PC-3 (cell line): ENCODE results near the gene HLF. TPM values are rescaled to one million over a fixed set of nuclear protein-coding genes. Genes with fewer than 3 reads are reported as not detected.

ENCODE experiments used
- ATAC-seq: fragments of 200-7000 bp; cut with Tn5 transposase; 2 replicates; pipeline ENCODE4 v1.9.1; 2020; ENCODE audit warnings: mild to moderate bottlenecking, moderate library complexity
- BruUV-seq: library from RNA; stranded (reverse); fragments of 400-500 nt; replicated peaks from 2 replicates; lab custom pipeline; 2021; lab: Mats Ljungman, UMichigan
- CTCF ChIA-PET: fragments of 300-600 bp; sonication (Branson Sonifier 250); formaldehyde crosslinking; loops from one replicate; lab custom pipeline; 2022; ENCODE audit warnings: antibody characterized with exemption; lab: Charles Lee
- POLR2A ChIA-PET: fragments of 300-600 bp; sonication (Branson Sonifier 250); formaldehyde crosslinking; loops from one replicate; lab custom pipeline; 2022; ENCODE audit warnings: antibody characterized with exemption; ENCODE audit not compliant: unreplicated experiment; lab: Charles Lee
- DNase-seq: peaks from one replicate; pipeline ENCODE4 v3.0.0-alpha.2; 2015
- H2AFZ ChIP-seq: fragments of 300-600 bp; sonication (generic); 2 replicates; pipeline ENCODE4 v1.6.0; 2016; ENCODE audit warnings: antibody characterized with exemption, low read length
- H3F3A ChIP-seq: fragments of 300-600 bp; sonication (generic); one replicate; pipeline ENCODE4 v1.6.0; 2017; ENCODE audit warnings: antibody characterized with exemption, low read length, control low read depth, mild to moderate bottlenecking; ENCODE audit not compliant: unreplicated experiment
- H3K27ac ChIP-seq: fragments of 300-600 bp; sonication (generic); 2 replicates; pipeline ENCODE4 v1.5.1; 2016; ENCODE audit warnings: mild to moderate bottlenecking, low read length
- H3K27me3 ChIP-seq: fragments of 300-600 bp; sonication (generic); 2 replicates; pipeline ENCODE4 v1.6.1; 2016; ENCODE audit warnings: low read length, mixed read lengths
- H3K36me3 ChIP-seq: fragments of 300-600 bp; sonication (generic); 2 replicates; pipeline ENCODE4 v1.6.1; 2016; ENCODE audit warnings: low read depth, mixed run types, low read length, mixed read lengths
- H3K4me1 ChIP-seq: fragments of 300-600 bp; sonication (generic); 2 replicates; pipeline ENCODE4 v1.5.1; 2016; ENCODE audit warnings: low read length; ENCODE audit not compliant: insufficient read depth
- H3K4me2 ChIP-seq: fragments of 300-600 bp; sonication (generic); 2 replicates; pipeline ENCODE4 v1.6.0; 2016; ENCODE audit warnings: low read length
- H3K4me3 ChIP-seq: fragments of 300-600 bp; sonication (generic); 2 replicates; pipeline ENCODE4 v1.5.1; 2016; ENCODE audit warnings: mild to moderate bottlenecking, low read length, mixed read lengths
- H3K79me2 ChIP-seq: fragments of 300-600 bp; sonication (generic); 2 replicates; pipeline ENCODE4 v1.6.1; 2017; ENCODE audit warnings: low read length, mixed read lengths
- H3K9ac ChIP-seq: fragments of 300-600 bp; sonication (generic); 2 replicates; pipeline ENCODE4 v1.6.0; 2016; ENCODE audit warnings: mild to moderate bottlenecking, low read length
- H3K9me2 ChIP-seq: fragments of 300-600 bp; sonication (generic); replicated peaks from 2 replicates; pipeline ENCODE4 v1.6.1; 2016; ENCODE audit warnings: mixed run types, low read length, mixed read lengths
- H3K9me3 ChIP-seq: fragments of 300-600 bp; sonication (generic); 2 replicates; pipeline ENCODE4 v1.6.1; 2016; ENCODE audit warnings: low read length, mixed read lengths
- H4K20me1 ChIP-seq: fragments of 300-600 bp; sonication (generic); 2 replicates; pipeline ENCODE4 v1.6.1; 2016; ENCODE audit warnings: low read length, mixed read lengths
- CTCF ChIP-seq: fragments of 300-600 bp; sonication (generic); conservative IDR thresholded peaks from 2 replicates; pipeline ENCODE4 v1.5.1; 2017; ENCODE audit warnings: antibody characterized with exemption, low read depth, mild to moderate bottlenecking, low read length
- EZH2 ChIP-seq: fragments of 300-600 bp; sonication (generic); IDR thresholded peaks from one replicate; pipeline ENCODE4 v1.6.1; 2017; ENCODE audit warnings: antibody characterized with exemption, mild to moderate bottlenecking, low read length; ENCODE audit not compliant: unreplicated experiment
- EZH2phosphoT487 ChIP-seq: fragments of 300-600 bp; sonication (generic); IDR thresholded peaks from 2 replicates; pipeline ENCODE4 v1.6.1; 2018; ENCODE audit warnings: mild to moderate bottlenecking, antibody characterized with exemption, low read length, borderline replicate concordance
- intact Hi-C: fragments of 100-400 bp; cut with micrococcal nuclease; formaldehyde crosslinking; loops from 2 replicates; pipeline ENCODE4 v1.9.0; 2023
- total RNA-seq: library from RNA; depleted of rRNA; stranded (reverse); fragments of >200 nt; gene quantifications from 2 replicates; pipeline ENCODE4 v1.2.3, GENCODE V29; 2014

The HLF gene
- total RNA-seq, 1 experiment from 2014 or later, result 0.66 TPM

- BruUV-seq, result no TSS peak
- ATAC-seq, result no peak
- CTCF ChIA-PET, result no interaction called here
These were observed 57.8 kb downstream of the HLF start for GRCh38 chr17:55322453-55322985.

GRCh38 chr17:55323518-55324295 lies 58.9 kb downstream of the HLF start:
- ChIA-PET CTCF (interaction anchor here (0.5 kb wide), 1 partner anchor 316 kb away, joined by 4 read pairs; no protein-coding TSS in a partner anchor), POLR2A (no interaction called here)
- no peaks in the 10 kb centered on the region for H3K27me3 ChIP-seq
- intact Hi-C loops, result no loop called here
- peaks cover 9% of the 10 kb centered on the region; the same call in 1 of the 2 replicates for H3K4me1 ChIP-seq
- no peak overlapping the region for H3K4me3 ChIP-seq
- H3F3A ChIP-seq, result no peaks in the 10 kb centered on the region
- no peaks in the 10 kb centered on the region for H3K9me2 ChIP-seq
- no peaks in the 10 kb centered on the region for H3K79me2 ChIP-seq
- H3K9ac ChIP-seq, result no peak overlapping the region
- H3K9me3 ChIP-seq, result no peaks in the 10 kb centered on the region
- no peaks in the 10 kb centered on the region for H4K20me1 ChIP-seq
- no TSS peak for BruUV-seq
- TF ChIP-seq EZH2phosphoT487, result no peak
- TF ChIP-seq EZH2, result no peak
- no peak for TF ChIP-seq CTCF
- no peaks in the 10 kb centered on the region for H3K36me3 ChIP-seq
- no peak overlapping the region for H3K4me2 ChIP-seq
- no peak overlapping the region for H3K27ac ChIP-seq
- ATAC-seq, result no peak
- no peak for DNase-seq
- no peak overlapping the region for H2AFZ ChIP-seq

More at GRCh38 chr17:55322453-55322985, 57.8 kb downstream of the HLF start:
- Histone ChIP-seq H3K4me2 (no peak overlapping the region), H3K27ac (no peak overlapping the region), H3K79me2 (no peaks in the 10 kb centered on the region), H2AFZ (no peak overlapping the region), H3K4me1 (peaks cover 6% of the 10 kb centered on the region; the same call in 1 of the 2 replicates), H4K20me1 (no peaks in the 10 kb centered on the region), H3K9ac (no peak overlapping the region), H3K27me3 (no peaks in the 10 kb centered on the region), H3K4me3 (no peak overlapping the region), H3K9me3 (no peaks in the 10 kb centered on the region), H3K9me2 (no peaks in the 10 kb centered on the region), H3F3A (no peaks in the 10 kb centered on the region), H3K36me3 (no peaks in the 10 kb centered on the region)
- POLR2A ChIA-PET, result no interaction called here
- TF ChIP-seq EZH2phosphoT487, result no peak
- TF ChIP-seq CTCF, result no peak
- no peak for TF ChIP-seq EZH2
- intact Hi-C loops, result no loop called here
- DNase-seq, result no peak
